Measurements from ENCODE around the gene PTPN1.
"Not testable (repeated sequence)": the region's sequence is repeated elsewhere in the genome, so short reads cannot be mapped to it uniquely, and the experiment has no call there.

Gene PTPN1

DNA sequence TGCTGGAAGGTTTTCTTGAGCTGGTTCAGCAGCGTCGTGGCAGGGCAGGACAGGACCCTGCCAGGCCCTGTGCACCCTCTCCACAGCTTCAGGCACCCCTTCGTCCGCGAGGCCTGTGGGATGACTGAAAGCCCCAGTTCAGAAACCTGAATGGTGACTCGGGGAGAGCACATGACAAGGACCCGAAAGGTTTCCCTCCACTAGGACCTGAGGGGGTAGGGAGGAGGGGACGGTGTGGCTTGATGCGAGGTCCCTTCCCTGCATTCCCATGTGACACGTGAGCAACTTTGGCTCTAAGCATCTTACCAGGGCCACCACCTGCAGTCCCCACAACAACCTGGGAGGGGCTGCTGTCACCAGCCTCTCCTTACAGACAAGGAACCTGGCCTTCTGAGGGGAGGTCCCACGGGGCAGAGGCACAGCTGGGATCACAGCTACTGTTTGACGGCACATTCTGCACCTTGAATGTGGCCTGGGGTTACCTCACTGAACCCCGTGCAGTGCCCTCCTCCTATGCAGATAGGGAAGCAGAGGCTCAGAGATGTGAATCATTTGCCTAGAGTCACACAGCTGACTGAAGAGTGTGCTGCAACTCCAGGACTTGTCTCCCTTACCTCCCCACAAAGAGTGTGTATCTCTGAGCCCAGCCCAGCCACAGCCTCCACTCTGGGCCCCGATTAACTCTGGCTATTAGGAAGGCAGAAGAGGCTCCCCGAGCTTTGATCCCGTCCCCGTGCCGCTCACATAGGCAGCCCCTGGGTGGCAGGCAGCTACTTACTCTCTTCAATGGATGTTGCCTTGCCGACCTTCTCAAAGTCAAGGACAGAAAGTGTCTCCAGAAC lies 84.6 kb downstream of the PTPN1 start:
- DNase-seq, result no peak

GRCh38 chr20:50595433-50595895 lies 85.3 kb downstream of the PTPN1 start:
- DNase-seq, result no peak

DNA sequence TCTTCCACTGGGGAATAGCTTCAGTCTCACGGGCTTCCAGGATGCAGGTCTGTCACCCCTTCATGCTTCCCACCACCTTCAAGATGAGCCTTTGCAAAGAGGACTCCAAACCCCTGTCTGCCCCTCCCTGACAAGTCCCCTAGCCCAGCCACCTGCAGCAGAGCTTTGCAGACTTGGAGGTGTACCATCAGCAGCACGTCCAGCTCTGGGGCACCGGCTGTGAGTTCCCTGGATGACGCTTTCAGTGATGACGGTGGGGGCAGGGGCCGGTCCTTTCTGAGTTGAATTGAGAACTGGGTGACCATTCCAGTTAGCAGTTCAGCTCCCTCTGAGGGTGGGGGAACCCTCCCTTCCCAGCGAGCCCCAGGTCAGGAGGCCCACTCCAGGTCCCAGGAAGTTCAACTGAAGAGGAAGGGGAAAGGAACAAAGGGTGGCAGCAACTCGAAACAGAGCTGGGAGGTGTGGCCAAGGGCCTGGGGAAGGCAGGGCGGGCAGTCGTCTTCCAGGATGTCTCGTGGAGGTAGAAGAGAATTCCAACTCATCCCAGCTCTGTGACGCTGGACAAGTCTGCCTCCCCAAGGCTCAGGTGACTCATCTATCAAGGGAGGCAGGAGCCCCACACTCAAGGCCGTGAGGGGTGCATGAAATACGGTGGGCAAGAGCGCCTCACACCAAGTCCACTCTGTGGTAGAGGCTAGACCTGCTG lies 86.0 kb downstream of the PTPN1 start:
- DNase-seq, result no peak

DNA sequence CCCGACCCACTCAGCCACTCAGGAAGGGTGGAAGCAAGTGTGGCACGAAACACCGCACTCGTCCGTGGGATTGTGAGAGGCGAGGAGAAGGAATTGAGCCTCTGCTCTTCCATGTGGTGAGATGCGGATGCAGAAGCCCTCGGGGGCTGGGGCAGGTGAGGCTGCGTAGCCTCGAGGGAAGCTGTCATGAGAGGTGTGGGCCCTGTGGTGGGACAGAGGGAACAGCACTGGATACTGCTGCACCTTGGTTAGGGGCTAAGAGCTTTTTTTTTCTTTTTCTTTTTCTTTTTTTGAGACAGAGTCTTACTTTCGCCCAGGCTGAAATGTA lies 86.5 kb downstream of the PTPN1 start:
- no peak for DNase-seq

- DNase-seq, result no peak
Observed at GRCh38 chr20:50597406-50597969, 87.3 kb downstream of the PTPN1 start.

DNA sequence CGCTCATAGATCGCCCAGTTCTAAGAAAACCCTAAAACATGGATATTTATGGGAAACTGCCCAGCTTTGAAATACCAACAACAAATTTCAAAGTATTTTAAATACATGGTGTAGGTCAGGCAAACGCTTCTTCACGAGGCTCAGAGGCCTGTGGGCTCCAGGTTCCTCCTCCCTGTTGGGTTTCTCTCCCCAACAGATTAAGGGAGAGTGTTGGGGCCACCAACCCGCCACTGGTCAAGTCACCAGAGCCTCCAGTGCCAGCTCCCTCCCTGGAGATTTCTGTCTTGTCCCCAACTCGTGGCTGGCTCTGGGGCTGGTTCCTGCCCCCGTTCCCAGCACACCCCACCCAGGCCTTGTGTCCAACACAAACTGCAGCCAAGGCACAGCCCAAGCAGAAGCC lies 87.9 kb downstream of the PTPN1 start:
- DNase-seq, result no peak

DNA sequence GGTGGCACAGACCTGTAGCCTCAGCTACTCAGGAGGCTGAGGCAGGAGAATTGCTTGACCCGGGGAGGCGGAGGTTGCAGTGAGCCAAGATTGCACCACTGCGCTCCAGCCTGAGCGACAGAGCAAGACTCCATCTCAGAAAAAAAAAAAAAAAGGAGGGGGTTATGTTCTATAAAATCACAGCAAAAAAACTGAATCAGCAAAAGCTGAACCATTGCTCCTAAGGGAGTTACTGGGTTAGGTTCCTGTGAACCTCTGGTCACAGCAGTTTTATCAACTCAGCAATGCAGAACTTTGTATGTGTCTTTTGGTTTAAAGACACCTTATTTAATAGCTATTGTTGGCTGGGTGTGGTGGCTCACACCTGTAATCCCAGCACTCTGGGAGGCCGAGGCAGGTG lies 88.6 kb downstream of the PTPN1 start:
- not testable (repeated sequence) for DNase-seq

- no peak for DNase-seq
Observed at GRCh38 chr20:50600281-50600895, 90.2 kb downstream of the PTPN1 start.

- DNase-seq, result no peak
Observed at GRCh38 chr20:50601511-50602431, 91.6 kb downstream of the PTPN1 start.

DNA sequence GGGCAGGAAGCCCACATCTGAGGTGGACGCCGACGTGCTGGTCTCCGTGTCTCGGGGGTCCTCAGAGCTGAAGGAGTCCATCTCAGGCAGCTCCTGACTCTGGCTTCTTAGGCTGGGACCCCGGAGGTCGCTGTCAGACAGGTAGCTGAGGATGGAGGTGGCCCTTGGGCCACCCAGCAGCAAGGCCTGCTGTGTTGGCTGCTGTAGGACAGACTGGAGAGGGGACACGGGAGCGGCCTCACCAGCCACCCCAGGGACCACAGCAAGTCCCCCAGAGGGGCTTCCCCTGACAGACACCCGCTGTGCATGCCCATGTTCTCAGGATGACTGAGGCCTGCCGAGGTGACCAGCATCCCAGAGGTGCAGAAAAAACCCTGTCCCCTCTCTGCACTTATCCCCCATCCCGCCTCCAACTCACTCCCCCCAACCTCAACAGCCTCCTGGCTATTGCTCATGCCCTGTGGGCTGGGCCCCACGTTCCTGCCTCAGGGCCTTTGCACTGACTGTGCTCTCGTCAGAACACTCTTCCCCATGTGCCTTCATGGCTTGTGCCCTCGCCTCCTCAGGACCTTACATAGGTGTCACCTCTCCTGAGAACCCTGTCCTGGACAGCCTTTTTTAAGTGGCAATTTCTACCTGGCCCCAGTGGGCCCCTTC lies 92.4 kb downstream of the PTPN1 start:
- DNase-seq, result no peak

- no peak for DNase-seq
Observed at GRCh38 chr20:50604451-50604850, 94.3 kb downstream of the PTPN1 start.

DNA sequence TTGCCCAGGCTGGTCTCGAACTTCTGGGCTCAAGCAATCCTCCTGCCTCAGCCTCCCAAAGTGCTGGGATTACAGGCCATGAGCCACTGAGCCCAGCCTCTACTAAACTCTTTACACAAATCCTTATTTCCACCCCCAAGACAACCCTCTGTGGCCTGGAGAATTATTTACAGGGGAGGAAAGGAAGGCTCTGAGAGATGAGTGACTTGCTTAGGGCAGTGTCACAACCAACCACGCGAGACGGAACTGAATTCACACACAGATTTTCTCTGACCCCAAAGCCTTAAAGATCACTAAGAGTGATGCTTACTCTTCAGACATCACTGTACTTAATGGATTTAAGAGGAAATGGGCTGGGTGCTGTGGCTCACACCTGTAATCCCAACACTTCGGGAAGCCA lies 95.0 kb downstream of the PTPN1 start:
- DNase-seq, result no peak

GRCh38 chr20:50607436-50607835 lies 97.3 kb downstream of the PTPN1 start:
- DNase-seq, result no peak

DNA sequence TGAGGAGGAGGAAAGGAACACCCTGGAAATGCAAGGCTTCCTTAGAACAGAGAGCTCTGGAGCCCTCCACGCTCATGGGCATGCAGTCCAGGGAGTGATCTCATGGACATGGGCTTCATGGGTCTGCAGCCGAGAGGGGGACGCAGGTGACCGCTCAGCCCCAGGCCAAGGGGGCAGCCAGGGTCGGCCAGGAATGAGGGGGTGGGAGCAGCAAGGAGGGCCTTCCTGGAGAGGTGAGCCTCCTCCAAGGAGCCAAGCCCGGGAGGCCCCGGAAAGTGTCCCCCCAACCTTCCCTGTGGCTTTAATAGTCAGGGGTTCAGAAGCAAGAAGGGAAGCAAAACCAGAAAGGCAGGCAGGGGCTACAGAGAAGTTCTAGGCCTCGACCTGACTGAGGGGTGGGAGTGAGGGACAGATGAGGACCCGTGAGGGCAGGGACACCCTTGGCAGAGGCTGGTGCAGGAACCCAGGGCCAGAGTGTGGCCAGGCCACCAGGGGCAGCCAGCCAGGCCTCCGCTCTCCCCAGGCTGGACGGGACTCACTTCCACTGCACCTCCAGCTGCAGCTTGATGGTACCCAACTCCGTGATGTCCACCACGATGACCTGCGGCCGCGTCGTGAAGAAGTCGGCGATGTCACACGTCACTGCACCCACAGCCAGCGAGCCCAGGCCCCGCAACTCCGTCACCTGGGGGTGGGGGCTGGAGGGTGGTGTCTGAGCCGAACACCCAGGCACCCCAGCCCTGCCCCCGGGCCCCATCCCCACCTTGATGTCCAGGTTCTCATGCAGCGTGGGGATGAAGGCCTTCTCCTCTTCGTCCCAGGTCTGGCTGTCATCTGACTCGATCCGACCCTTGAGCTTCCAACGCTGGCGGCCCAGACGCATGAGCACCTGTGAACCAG lies 97.9 kb downstream of the PTPN1 start:
- DNase-seq, result no peak

DNA sequence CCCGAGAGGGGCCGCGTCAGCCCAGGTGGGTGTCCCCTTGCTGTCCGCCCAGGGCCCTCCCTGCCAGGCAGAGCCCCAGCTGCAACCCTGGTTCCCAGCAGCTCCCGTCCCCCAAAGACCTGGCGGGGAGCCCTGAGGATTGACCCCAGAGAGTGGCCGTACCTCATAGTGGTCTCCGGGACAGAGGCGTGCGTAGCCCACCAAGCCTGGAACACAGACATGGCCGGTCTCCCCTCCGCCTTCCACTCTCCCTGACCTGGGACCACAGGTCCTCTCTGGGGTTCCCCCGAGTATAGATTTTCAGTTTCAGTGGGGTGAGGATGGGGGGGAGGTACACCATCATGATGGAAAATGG lies 98.5 kb downstream of the PTPN1 start:
- no peak for DNase-seq

DNA sequence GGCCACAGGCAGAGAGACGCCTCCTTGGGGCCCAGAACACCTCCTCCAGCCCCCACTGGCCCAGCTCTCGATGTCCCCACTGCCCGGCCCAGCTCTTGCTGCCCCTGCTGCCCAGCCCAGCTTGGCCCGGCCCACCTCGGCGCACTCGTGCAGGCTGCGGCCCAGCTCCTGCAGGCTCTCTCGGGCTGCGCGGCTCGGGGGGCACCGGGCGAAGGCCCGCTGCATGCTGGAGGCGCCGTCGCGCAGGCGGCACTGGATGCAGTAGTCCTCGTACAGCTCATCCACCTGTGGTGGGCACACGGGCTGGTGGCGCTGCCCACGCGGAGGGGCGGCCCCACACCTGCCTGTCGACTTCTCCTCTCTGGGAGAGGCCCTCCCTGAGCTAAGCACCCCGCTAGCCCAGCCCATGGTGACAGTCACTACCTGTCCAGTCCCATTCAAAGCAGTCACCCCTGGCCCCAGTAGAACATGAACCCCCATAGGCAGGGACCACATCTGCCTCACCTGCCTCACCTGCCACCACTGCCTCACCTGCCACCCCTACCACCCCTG lies 99.3 kb downstream of the PTPN1 start:
- no peak for DNase-seq

DNA sequence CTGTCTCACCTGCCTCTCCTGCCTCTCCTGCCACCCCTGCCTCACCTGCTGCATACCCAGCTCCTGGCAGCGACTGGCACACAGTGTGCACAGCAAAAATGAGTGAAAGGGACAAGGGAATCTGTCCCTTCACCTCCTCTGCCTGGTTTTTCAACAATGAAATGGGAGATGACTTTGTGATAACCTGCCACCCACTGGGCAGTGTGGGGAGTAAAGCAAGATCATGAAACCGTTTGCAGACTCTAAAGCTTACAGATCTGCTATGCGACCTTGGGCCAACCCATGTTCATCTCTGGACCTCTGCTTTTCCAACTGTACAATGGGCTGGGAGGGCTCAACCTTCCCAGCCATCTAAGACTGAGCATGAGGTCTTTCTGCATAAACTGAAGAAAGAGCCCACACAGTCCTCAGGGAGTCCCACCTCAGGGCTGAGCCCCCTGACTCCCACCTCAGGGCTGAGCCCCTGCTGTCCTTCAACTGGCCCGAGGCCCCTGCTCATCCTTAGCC lies 100.1 kb downstream of the PTPN1 start:
- DNase-seq, result no peak

DNA sequence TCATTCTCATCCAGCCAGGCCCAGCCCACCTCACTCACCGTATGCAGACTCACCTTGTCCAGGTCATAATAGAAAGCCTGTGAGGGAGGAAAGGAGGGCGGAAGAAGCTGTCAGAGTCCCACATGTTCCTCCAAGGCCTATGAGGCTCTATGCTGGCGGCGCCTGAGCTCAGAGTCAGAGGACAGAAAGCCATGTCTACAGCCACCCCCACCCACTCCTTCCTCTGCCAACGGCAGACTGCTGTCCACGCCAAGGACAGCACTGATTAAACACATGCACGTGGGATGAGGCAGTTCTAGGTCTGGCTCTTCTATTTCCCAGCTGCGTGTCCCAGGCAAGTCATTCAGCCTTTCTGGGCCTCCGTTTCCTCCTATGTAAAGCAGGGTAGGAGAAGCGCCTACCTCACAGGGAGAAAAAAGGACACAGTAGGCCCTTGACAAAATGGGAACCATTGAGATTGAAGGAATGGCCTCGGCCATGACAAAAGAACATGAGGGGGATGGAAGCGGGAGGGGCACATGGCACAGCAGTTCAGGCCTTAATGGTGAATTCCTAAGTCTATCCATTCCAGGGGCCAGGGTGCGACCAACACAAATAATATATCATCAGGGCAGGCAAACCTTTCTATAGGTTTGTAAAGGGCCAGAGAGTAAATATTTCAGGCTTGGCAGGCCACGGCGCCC lies 101.1 kb downstream of the PTPN1 start:
- no peak for DNase-seq

DNA sequence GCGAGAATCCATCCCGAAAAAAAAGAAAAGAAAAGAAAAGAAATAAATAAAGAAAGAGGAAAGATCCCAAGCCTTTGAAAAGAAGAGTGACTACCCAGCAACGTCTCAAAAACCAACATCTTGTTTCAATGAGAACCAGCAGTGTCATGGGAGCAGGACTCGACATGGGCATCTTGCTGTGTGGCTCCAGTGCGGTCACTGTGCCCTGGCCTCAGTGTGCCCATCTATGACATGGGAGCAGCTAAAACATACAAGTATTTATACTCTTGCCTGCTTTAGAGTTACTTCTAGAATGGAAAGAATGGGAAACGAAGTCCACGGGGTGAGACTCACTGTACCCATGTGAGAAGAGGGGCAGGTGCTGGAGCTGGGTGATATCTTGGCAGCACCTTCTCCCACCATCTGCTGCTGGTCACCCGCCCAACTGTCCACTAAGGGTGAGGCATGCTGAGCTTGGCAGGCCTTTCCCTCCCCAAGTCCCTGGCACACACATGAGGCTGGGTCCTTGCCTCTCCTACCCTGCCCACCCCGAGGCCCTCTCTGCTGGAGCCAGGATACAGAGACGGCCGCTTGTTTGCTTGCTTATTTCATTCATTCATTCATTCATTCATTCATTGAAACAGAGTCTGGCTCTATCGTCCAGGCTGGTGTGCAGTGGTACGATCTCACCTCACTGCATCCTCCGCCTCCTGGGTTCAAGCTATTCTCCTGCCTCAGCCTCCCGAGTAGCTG lies 103.4 kb downstream of the PTPN1 start:
- DNase-seq, result no peak
